HG02970 (cell line): ENCODE measurements around the gene IL17RD.
A peak's percentile ranks its signal among the peaks of the same experiment; 100 is the strongest.

Experiments
- ATAC-seq: cut with Tn5 transposase; IDR thresholded peaks from one replicate; pipeline ENCODE4 v1.9.1; 2021; ENCODE audit warnings: mild to moderate bottlenecking, moderate library complexity, moderate number of reproducible peaks; ENCODE audit not compliant: unreplicated experiment, low FRiP score

Gene IL17RD

GRCh38 chr3:57164657-57165573 lies at the start of gene IL17RD:
Gene IL17RD, minus strand, starts transcription at chr3:57165353. Its CDS starts 67 bp downstream, at chr3:57165286.
- no peak for ATAC-seq

- no peak for ATAC-seq
Measured at GRCh38 chr3:57206423-57206822, 41.3 kb upstream of the IL17RD start.

- no peak for ATAC-seq
Measured at GRCh38 chr3:57199895-57200297, 34.7 kb upstream of the IL17RD start, which contains the start of gene HESX1. Gene HESX1, minus strand, starts transcription at chr3:57199978. Its CDS starts 60 bp downstream, at chr3:57199918.

GRCh38 chr3:57194641-57195040 lies 29.5 kb upstream of the IL17RD start:
- no peak for ATAC-seq

DNA sequence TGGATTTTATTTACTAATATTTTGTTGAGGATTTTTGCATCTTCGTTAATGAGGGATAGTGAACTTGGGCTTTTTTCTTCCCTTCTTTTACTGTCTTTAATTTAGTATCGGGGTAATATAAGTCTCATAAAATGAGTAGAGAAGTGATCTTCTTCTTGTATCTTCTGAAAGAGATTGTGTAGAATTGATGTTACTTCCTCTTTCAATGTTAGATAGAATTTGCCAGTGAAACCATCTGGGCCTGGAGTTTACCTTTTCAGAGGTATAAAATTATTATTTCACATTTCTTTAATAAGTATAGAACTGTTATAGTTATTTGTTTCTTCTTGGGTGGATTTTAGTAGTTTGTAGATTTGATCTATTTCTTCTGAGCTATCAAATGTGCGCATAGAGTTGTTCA lies 26.9 kb upstream of the IL17RD start:
- no peak for ATAC-seq

DNA sequence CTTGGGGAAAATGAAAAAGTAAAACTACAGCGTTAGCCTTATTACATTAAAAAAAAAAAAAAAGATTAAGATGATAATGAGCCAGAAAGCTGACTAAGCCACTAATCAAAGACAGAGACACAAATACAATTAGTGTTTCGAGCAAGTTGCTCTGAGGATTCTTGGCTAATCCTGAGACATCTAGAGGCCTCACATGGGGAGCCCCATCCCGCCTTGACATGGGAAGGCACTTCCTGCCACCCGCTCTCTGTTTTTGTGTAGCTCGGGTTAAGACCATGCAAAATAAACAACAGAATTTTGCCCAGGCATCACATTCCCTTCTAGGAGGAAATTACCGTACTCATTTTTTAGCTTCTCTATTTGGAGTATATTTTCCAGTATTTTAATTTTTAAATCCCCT lies 19.4 kb upstream of the IL17RD start:
- no peak for ATAC-seq

DNA sequence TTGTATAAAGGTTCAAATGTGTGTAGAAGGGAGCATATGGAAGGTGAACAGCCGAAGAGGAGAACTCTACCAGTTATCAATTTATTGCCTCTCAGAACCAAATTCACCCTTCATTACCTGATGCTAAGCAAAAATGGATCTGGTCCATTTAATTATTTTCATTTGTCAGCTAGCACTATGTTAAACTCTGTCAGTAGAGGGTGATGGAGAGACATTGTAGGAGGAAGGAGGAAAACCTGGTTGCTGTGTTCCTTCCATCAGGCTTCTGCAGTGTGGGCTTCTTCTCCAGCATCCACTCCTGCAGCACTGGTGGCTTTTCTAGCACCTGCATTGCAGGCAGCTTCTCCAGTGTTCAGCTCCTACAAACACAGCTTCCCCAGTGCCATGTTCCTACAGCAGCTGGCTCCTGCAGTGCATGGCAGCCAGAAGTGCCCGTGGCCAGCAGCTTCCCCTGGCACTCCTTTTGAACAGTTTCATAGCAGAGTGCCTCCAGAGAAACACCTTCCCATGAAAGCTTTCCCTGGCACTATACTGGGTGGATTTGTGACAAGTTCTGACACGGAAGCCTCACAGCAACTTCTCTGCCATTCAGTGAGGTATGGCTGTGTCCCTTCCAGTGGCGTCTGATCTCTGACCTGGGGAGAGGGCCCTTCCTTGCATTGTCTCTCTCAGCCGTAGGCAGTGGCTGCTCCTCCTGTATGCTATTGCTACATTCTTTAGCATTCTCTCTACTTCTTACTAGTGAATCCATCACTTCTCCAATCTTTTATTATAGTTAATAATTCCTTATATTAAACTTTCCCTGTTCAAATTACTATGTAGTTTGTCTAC lies 14.6 kb upstream of the IL17RD start:
- no peak for ATAC-seq

GRCh38 chr3:57176045-57176444 lies 10.9 kb upstream of the IL17RD start:
- ATAC-seq, result no peak

- ATAC-seq, result no peak
Measured at GRCh38 chr3:57173687-57174086, 8.5 kb upstream of the IL17RD start.

DNA sequence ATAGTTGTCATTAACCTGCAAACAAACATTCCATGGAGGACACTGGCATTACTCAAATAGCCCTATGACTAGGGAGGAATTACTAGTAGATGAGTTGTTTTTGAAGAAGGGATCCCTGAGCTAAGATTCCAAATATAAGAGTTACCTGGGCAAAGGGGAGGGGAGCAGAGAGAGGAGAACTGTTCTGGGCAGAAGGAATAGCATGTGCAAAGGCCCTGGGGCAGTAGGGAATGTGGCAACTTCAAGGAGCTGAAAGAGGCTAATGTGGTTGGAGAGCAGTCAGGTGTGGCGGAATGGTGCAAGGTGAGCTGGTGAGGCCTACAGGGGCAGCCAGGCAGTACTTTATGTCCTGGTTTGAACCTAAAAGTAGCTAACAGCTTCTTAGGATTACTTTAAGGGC lies 5.8 kb upstream of the IL17RD start:
- no peak for ATAC-seq

DNA sequence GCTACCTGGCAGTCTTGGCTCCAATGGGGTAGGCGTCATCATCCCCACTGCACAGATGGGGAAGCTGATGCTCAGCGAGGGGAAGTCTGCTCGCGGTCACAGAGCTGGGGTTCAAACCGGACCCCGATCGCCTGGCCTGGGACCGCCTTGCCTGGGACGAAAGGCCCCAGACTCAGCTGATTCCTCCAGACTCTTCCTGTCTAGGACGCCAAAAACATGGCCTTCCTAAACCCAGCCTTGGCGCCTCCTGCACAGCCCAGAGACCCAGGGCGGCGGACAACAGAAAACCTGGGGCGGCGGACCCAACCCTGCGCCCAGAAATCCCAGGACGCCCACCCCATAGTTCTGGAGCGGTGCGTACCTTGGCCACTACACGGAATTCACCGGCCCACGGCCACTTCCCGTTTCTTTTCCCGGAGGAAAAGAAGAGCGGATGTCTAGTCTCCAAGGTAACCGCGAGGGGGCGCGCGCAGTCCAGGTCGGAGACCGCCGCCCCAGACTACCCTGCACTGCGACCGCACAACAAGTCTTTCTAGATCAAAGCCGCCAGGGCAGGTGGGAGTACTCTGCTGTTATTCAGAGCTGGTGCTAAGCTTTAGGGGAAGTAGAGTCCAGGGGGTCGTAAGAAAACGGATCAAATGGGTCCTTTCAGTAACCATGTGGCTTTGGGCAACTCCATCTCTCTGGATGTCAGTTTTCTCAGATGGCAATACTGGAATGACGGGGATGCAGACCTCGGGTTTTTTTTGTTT lies 4.9 kb upstream of the IL17RD start:
- peak; percentile 60 for ATAC-seq

DNA sequence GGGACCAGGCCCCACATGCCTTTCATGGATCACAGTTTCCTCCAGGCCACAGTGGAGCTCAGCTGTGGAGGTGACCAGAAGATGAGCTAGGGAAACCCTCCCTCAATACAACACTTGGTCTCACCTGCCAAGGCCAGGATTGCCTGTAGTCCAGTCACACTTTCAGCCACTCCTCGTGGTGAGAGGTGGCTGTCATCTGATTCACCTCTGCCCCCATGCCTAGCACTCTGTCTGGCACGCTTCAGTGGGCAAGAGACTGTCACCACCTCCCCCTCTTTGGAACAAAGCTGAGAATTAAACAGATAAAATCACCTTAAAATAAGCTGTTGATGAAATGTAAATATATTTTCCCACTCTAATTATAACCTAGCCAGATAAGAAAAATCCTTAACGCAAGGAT lies 4.0 kb upstream of the IL17RD start:
- ATAC-seq, result no peak

DNA sequence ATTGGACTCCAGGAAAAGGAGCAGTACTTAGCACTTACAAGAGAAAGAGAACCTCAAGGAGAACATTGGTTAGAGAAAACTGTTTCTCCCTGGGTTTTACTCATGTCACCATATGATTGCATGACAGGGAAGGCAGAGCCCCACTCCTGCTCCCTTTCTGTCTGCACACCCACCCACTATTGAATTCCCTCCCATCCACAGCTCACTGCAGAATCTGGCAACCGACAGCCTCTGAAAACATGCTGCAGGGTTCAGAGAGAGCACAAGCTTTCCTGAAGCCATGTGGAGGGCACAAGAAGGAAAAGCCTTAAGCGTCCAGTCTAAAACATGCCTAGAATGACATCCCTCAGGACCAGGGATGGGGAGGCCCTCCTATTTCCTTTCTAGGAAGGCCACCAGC lies 3.0 kb upstream of the IL17RD start:
- ATAC-seq, result no peak

- ATAC-seq, result no peak
Measured at GRCh38 chr3:57166660-57167059, 1.5 kb upstream of the IL17RD start.

- ATAC-seq, result no peak
Measured at GRCh38 chr3:57165641-57166040, 488 bp upstream of the IL17RD start.

DNA sequence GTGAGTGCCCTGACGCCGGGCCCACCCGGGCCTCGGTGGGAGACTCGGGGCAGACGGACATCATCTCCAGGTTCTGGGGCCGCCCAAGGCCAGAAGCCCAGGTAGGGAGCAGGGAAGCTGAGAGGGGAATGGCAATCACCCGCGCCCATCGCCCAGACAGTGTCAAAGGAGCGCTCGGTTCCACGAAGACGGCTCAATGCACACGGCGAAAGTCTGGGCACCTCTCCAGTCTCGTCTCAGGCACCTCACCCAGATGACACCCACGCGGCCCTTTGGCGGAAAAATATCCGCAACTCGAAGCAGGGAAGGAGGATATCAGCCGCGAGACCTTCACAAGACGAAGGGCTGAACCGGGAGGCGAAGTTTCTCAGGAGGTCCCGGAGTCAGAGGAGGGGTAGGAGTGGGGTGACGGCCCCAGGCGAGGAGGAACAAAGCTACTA lies 916 bp downstream of the IL17RD start:
- no peak for ATAC-seq

GRCh38 chr3:57163751-57164150 lies 1.4 kb downstream of the IL17RD start:
- no peak for ATAC-seq

- no peak for ATAC-seq
Measured at GRCh38 chr3:57161915-57162314, 3.2 kb downstream of the IL17RD start.

DNA sequence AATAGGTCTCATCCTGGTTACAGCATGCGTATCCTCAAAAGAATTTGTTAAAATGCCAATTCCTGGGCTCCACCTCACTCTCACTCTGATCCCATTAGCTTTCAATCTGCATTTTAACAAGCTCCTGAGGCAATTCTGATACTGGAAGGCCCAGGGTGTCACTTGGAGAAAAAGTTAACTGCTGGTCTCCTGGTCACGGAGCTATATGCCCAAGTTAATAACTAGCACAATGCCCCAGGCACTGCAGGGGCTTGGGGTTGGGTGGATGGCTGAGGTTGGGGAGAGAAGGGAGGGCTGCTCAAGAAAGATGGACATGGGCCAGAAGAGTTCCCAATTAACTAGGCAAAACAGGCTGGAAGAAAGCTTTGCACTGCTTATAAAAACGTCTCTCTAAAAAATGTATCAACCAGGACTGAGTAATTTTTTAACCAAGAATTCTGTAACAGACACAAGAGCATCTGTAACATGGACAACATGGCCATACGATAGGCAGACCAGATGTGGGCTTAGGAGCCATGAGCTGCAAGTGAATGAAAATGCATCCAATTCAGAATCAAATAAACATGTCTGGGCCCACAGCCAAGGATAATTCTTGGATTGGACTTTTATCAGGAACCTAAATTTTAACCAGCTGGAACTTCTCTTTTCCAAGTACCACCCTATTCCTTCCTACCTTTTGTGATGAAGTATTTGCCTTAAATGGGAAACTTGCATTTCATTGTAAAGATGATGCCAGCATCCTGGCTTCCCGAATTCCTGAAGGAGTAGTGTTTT lies 4.2 kb downstream of the IL17RD start:
- no peak for ATAC-seq
